Right lobe of liver (tissue), 4 donors: Measurements from ENCODE around the gene MAP4K4.

ENCODE experiments used
- CTCF ChIP-seq, 4 donors: fragments of 200-600 bp in 3 of 4; fragments of 450-650 bp in 1 of 4; IDR thresholded peaks; one replicate each; pipeline versions ENCODE4 v1.5.1 to v1.8.0; 2016 to 2022; ENCODE audit warnings: antibody characterized with exemption in 4 of 4, mild to moderate bottlenecking in 2 of 4
- POLR2A ChIP-seq: fragments of 450-650 bp; IDR thresholded peaks from one replicate; pipeline ENCODE4 v1.6.1; 2017; ENCODE audit warnings: antibody characterized with exemption, mild to moderate bottlenecking
- donor health status: DM: no; HTN: no; CAD: no.
- donor health status: DM: no; HTN: no; CAD: no.
- donor health status: DM: no; HTN: yes; CAD: no.

GRCh38 chr2:101829429-101829828 lies 131.9 kb downstream of the MAP4K4 start:
- TF ChIP-seq CTCF (IDR thresholded peaks at IDR 0.05), result no peak
- TF ChIP-seq POLR2A, result no peak
